Adrenal gland (tissue), 12 donors: ENCODE results near the gene NXNL2. TPM values are rescaled to one million over a fixed set of nuclear protein-coding genes. Genes with fewer than 3 reads are reported as not detected.

ENCODE experiments used
- DNase-seq, 7 donors: peaks; one replicate each; pipeline ENCODE4 v3.0.0-alpha.2; 2019 to 2020
- H3K27ac ChIP-seq, 5 donors: fragments of 200-600 bp; sonication (generic) in 4 of 5; 1 replicate in 3 of 5; 2 replicates in 2 of 5; pipeline versions ENCODE4 v1.5.1 to v1.8.0; 2016 to 2020; ENCODE audit warnings: mild to moderate bottlenecking in 1 of 5
- H3K27me3 ChIP-seq: fragments of 200-600 bp; 2 replicates; pipeline ENCODE4 v1.8.0; 2021
- H3K36me3 ChIP-seq, 2 donors: fragments of 200-600 bp; replicated peaks in 1 of 2; 1 replicate in 1 of 2; 2 replicates in 1 of 2; pipeline versions ENCODE4 v1.5.1 to v1.8.0; 2018 to 2022
- H3K4me1 ChIP-seq, 2 donors: fragments of 200-600 bp; replicated peaks in 1 of 2; 1 replicate in 1 of 2; 2 replicates in 1 of 2; pipeline versions ENCODE4 v1.5.1 to v1.8.0; 2018 to 2021
- H3K4me3 ChIP-seq, 4 donors: fragments of 200-600 bp; sonication (generic) in 3 of 4; one replicate each; pipeline ENCODE4 v1.5.1; 2016 to 2018
- H3K9me3 ChIP-seq, 3 donors: fragments of 200-600 bp; sonication (generic) in 1 of 3; replicated peaks in 1 of 3; 1 replicate in 2 of 3; 2 replicates in 1 of 3; pipeline versions ENCODE4 v1.5.1 to v1.8.0; 2016 to 2021
- CTCF ChIP-seq, 6 experiments: fragments of 450-650 bp in 4 of 6; fragments of 200-600 bp in 2 of 6; sonication (generic) in 1 of 6; IDR thresholded peaks; 1 replicate in 5 of 6; 2 replicates in 1 of 6; pipeline versions ENCODE4 v1.5.1 to v1.8.0; 2016 to 2021; ENCODE audit warnings: antibody characterized with exemption in 6 of 6, mild to moderate bottlenecking in 2 of 6, moderate library complexity in 1 of 6
- POLR2A ChIP-seq, 2 donors: fragments of 450-650 bp; IDR thresholded peaks; one replicate each; pipeline ENCODE4 v1.6.1; 2017; ENCODE audit warnings: antibody characterized with exemption in 2 of 2, mild to moderate bottlenecking in 2 of 2, moderate library complexity in 1 of 2
- WGBS, 4 donors: extraction: QIAGEN DNeasy Blood & Tissue Kit in 2 of 4; methylation state at CpG; one replicate each; pipeline versions ENCODE4 v1.1.5 to v1.1.7; 2013 to 2017; 5-methylcytosine and 5-hydroxymethylcytosine counted together
- intact Hi-C, 2 donors: fragments of 100-400 bp; cut with DNase I; formaldehyde crosslinking; loops; one replicate each; pipeline versions ENCODE4 v1.14.1 to v1.15.0; 2022 to 2023
- polyA plus RNA-seq, 3 donors: library from polyadenylated mRNA; stranded (reverse); fragments of 200-250 nt in 2 of 3; fragments of 350-450 nt in 1 of 3; fragmentation: Illumina TruSeq in 1 of 3; extraction: RNeasy Lipid Tissue Mini Kit (QIAGEN cat#74804) in 1 of 3; gene quantifications; one replicate each; pipeline ENCODE4 v1.2.3, GENCODE V29; 2013 to 2014
- total RNA-seq, 9 donors: library from RNA; depleted of rRNA in 4 of 9; stranded (reverse); fragments of >200 nt in 4 of 9; fragments of 120-200 nt in 1 of 9; fragmentation: NEBNext Ultra II Directional in 1 of 9; extraction: Animal tissue kit (Norgen Biotek cat#: 25700) in 1 of 9; gene quantifications; one replicate each; pipeline versions ENCODE4 v1.1.0 to v1.2.4, GENCODE V29; 2013 to 2023
- donor health status: healthy with polysubstance abuse.
- donor health status: Bipolar disorder and iron deficiency.
- donor health status: DM: yes; HTN: yes; CAD: no.
- donor health status: DM: no; HTN: no; CAD: no.
- donor health status: DM: no; HTN: no; CAD: no.
- donor health status: DM: yes; HTN: yes; CAD: no.

Gene NXNL2
- total and polyA plus RNA-seq, 12 donors = 0.20 to 0.57 (median 0.41) TPM; not detected in 8

- no peak overlapping the region for H3K27ac ChIP-seq
- H3K36me3 ChIP-seq = no peaks in the 10 kb centered on the region
- DNase-seq = no peak
- WGBS, 4 donors = 83 to 93% (median 91%) methylated on average over 3 of the region's 3 CpGs
- H3K9me3 ChIP-seq = no peaks in the 10 kb centered on the region
- TF ChIP-seq POLR2A (IDR thresholded peaks at IDR 0.05) = no peak
- no peak for TF ChIP-seq CTCF (IDR thresholded peaks at IDR 0.05)
- intact Hi-C loops = no loop called here
- no peaks in the 10 kb centered on the region for H3K4me1 ChIP-seq
- H3K4me3 ChIP-seq = no peak overlapping the region
- H3K27me3 ChIP-seq = no peaks in the 10 kb centered on the region
These were observed 51.5 kb downstream of the NXNL2 start for GRCh38 chr9:88586452-88586851.

- Histone ChIP-seq H3K9me3 (no peaks in the 10 kb centered on the region), H3K4me1 (no peaks in the 10 kb centered on the region), H3K27ac (no peak overlapping the region), H3K36me3 (no peaks in the 10 kb centered on the region), H3K4me3 (no peak overlapping the region), H3K27me3 (no peaks in the 10 kb centered on the region)
- TF ChIP-seq POLR2A (IDR thresholded peaks at IDR 0.05) = no peak
- DNase-seq = peak in 2 of 7 donors; percentile 13 to 49
- WGBS, 4 donors = 33 to 53% (median 38%) methylated on average over 3 of the region's 3 CpGs
- intact Hi-C loops = no loop called here
These were observed 52.2 kb downstream of the NXNL2 start for GRCh38 chr9:88587182-88587581.

GRCh38 chr9:88587885-88588649 is 53.1 kb downstream of the NXNL2 start:
- Histone ChIP-seq H3K4me1 (no peaks in the 10 kb centered on the region), H3K36me3 (no peaks in the 10 kb centered on the region), H3K4me3 (no peak overlapping the region), H3K27me3 (no peaks in the 10 kb centered on the region), H3K27ac (no peak overlapping the region), H3K9me3 (no peaks in the 10 kb centered on the region)
- WGBS, 4 donors = 87 to 94% (median 92%) methylated on average over 6 to 9 of the region's 9 CpGs
- TF ChIP-seq POLR2A (IDR thresholded peaks at IDR 0.05) (no peak), CTCF (IDR thresholded peaks at IDR 0.05) (no peak)
- DNase-seq = peak in 1 of 7 donors; percentile 41
- intact Hi-C loops = no loop called here

GRCh38 chr9:88589656-88590055 is 54.7 kb downstream of the NXNL2 start:
- no peak for TF ChIP-seq POLR2A (IDR thresholded peaks at IDR 0.05)
- TF ChIP-seq CTCF (IDR thresholded peaks at IDR 0.05) = no peak
- intact Hi-C loops = loop anchor here in 1 of 2 donors (5.0 to 10.0 kb wide), 2 partner anchors 155 to 413 kb away; no protein-coding TSS in a partner anchor
- no peak for DNase-seq
- H3K27ac ChIP-seq = no peak overlapping the region
- no peaks in the 10 kb centered on the region for H3K9me3 ChIP-seq
- H3K4me3 ChIP-seq = no peak overlapping the region
- H3K36me3 ChIP-seq = no peaks in the 10 kb centered on the region
- WGBS, 4 donors = 92 to 100% (median 98%) methylated on average over 1 to 3 of the region's 3 CpGs
- peaks cover 0 to 3% of the 10 kb centered on the region in 2 donors for H3K4me1 ChIP-seq
- H3K27me3 ChIP-seq = no peaks in the 10 kb centered on the region
